Rectal smooth muscle tissue (tissue), 1 donor: ENCODE measurements around the gene RASD2.

Source experiments
- H3K27ac ChIP-seq: one replicate; pipeline ENCODE4 v1.7.0; 2013; ENCODE audit warnings: low read depth, low read length, inconsistent platforms
- H3K27me3 ChIP-seq: one replicate; pipeline ENCODE4 v1.7.0; 2013; ENCODE audit warnings: low read length; ENCODE audit not compliant: control insufficient read depth, insufficient read depth
- H3K36me3 ChIP-seq: one replicate; pipeline ENCODE4 v1.7.0; 2013; ENCODE audit warnings: low read length; ENCODE audit not compliant: control insufficient read depth, insufficient read depth
- H3K4me1 ChIP-seq: one replicate; pipeline ENCODE4 v1.7.0; 2013; ENCODE audit warnings: low read length; ENCODE audit not compliant: control insufficient read depth, insufficient read depth
- H3K4me3 ChIP-seq: one replicate; pipeline ENCODE4 v1.7.0; 2013; ENCODE audit warnings: low read length
- H3K9ac ChIP-seq: one replicate; pipeline ENCODE4 v1.7.0; 2013; ENCODE audit warnings: low read length

Gene RASD2

DNA sequence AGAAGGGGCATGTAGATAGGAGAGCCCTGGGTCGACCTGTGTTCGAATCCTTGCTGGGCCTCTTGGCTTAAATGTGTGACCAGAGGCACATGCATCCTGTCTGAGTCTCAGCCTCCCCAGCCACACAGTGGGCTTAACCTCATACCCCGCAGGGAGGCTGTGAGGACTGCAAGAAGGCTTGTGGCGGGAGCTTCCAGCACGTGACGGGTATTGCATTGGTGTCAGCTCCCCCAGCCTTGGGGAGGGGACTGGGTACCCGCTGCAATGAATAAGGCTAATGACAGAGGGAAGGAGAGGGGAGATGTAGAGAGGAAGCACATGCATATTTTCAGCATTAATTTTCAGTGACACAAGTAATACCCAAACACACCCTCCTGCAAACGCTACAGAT is 8.1 kb downstream of the RASD2 start:
- Histone ChIP-seq H3K36me3 (no peaks in the 10 kb centered on the region), H3K4me3 (no peak overlapping the region), H3K9ac (no peak overlapping the region), H3K27me3 (no peaks in the 10 kb centered on the region), H3K27ac (no peak overlapping the region), H3K4me1 (no peaks in the 10 kb centered on the region)

DNA sequence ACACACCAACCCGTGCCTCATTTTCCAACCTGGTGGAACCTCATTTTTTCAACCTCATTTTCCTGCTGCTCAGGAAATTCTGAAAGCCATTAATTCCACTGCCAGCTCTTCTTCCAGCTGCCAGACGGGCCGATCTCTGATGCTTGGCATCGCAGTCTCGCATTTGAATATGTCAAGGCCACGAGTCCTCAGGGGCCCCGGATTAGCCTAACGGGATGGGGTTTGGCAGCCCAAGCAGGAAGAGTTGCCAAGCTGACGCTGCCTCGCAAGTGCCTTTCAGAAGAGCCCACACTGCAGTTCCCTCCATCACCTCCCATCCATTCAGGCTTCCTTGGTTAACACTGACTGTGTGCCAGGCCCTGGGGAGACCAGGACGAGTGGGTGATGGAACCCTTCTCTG is 8.7 kb downstream of the RASD2 start:
- H3K27ac ChIP-seq, result no peak overlapping the region
- no peak overlapping the region for H3K4me3 ChIP-seq
- H3K36me3 ChIP-seq, result no peaks in the 10 kb centered on the region

DNA sequence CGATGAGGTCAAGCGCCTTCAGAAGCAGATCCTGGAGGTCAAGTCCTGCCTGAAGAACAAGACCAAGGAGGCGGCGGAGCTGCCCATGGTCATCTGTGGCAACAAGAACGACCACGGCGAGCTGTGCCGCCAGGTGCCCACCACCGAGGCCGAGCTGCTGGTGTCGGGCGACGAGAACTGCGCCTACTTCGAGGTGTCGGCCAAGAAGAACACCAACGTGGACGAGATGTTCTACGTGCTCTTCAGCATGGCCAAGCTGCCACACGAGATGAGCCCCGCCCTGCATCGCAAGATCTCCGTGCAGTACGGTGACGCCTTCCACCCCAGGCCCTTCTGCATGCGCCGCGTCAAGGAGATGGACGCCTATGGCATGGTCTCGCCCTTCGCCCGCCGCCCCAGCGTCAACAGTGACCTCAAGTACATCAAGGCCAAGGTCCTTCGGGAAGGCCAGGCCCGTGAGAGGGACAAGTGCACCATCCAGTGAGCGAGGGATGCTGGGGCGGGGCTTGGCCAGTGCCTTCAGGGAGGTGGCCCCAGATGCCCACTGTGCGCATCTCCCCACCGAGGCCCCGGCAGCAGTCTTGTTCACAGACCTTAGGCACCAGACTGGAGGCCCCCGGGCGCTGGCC is 11.0 kb downstream of the RASD2 start:
- no peak overlapping the region for H3K4me3 ChIP-seq
- H3K4me1 ChIP-seq, result no peaks in the 10 kb centered on the region
- H3K9ac ChIP-seq, result no peak overlapping the region
- no peaks in the 10 kb centered on the region for H3K36me3 ChIP-seq
- H3K27ac ChIP-seq, result no peak overlapping the region
- H3K27me3 ChIP-seq, result no peaks in the 10 kb centered on the region

More for the DNA sequence above, 8.7 kb downstream of the RASD2 start:
- no peak overlapping the region for H3K9ac ChIP-seq
- no peaks in the 10 kb centered on the region for H3K4me1 ChIP-seq
- H3K27me3 ChIP-seq, result no peaks in the 10 kb centered on the region

DNA sequence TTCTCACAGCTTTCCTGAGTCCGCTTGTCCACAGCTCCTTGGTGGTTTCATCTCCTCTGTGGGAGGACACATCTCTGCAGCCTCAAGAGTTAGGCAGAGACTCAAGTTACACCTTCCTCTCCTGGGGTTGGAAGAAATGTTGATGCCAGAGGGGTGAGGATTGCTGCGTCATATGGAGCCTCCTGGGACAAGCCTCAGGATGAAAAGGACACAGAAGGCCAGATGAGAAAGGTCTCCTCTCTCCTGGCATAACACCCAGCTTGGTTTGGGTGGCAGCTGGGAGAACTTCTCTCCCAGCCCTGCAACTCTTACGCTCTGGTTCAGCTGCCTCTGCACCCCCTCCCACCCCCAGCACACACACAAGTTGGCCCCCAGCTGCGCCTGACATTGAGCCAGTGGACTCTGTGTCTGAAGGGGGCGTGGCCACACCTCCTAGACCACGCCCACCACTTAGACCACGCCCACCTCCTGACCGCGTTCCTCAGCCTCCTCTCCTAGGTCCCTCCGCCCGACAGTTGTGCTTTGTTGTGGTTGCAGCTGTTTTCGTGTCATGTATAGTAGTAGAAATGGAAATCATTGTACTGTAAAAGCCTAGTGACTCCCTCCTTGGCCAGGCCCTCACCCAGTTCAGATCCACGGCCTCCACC is 11.7 kb downstream of the RASD2 start:
- H3K4me1 ChIP-seq, result no peaks in the 10 kb centered on the region
- H3K9ac ChIP-seq, result no peak overlapping the region
- H3K4me3 ChIP-seq, result no peak overlapping the region
- no peaks in the 10 kb centered on the region for H3K36me3 ChIP-seq
- H3K27me3 ChIP-seq, result no peaks in the 10 kb centered on the region
- H3K27ac ChIP-seq, result no peak overlapping the region

DNA sequence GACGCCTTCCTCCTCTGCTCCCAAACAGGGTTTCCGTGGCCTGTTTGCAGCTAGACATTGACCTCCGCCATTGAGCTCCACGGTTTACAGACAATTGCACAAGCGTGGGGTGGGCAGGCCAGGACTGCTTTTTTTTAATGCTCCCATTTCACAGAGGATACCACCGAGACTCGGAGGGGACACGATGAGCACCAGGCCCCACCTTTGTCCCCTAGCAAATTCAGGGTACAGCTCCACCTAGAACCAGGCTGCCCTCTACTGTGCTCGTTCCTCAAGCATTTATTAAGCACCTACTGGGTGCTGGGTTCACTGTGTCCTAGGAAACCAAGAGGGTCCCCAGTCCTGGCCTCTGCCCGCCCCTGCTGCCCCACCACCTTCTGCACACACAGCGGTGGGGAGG is 12.2 kb downstream of the RASD2 start:
- H3K27ac ChIP-seq, result no peak overlapping the region
- no peak overlapping the region for H3K4me3 ChIP-seq
- no peaks in the 10 kb centered on the region for H3K4me1 ChIP-seq
- no peak overlapping the region for H3K9ac ChIP-seq
- no peaks in the 10 kb centered on the region for H3K27me3 ChIP-seq
- H3K36me3 ChIP-seq, result no peaks in the 10 kb centered on the region

DNA sequence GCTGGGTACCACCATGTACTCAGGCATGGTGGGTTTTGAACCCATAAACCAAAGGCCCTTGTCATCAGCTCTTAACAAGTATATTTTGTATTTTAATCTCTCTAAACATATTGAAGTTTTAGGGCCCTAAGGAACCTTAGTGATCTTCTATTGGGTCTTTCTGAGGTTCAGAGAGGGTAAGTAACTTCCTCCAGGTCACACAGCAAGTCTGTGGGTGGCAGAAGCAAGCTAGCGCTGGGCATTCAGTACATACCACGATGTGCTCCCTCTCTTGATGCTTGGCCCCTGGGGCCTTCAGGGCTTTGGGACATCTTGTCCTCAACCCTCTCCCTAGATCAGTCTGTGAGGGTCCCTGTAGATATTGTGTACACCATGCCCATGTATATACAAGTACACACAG is 12.7 kb downstream of the RASD2 start:
- no peak overlapping the region for H3K4me3 ChIP-seq
- H3K9ac ChIP-seq, result no peak overlapping the region
- H3K27me3 ChIP-seq, result no peaks in the 10 kb centered on the region
- no peak overlapping the region for H3K27ac ChIP-seq
- no peaks in the 10 kb centered on the region for H3K36me3 ChIP-seq
- H3K4me1 ChIP-seq, result no peaks in the 10 kb centered on the region

DNA sequence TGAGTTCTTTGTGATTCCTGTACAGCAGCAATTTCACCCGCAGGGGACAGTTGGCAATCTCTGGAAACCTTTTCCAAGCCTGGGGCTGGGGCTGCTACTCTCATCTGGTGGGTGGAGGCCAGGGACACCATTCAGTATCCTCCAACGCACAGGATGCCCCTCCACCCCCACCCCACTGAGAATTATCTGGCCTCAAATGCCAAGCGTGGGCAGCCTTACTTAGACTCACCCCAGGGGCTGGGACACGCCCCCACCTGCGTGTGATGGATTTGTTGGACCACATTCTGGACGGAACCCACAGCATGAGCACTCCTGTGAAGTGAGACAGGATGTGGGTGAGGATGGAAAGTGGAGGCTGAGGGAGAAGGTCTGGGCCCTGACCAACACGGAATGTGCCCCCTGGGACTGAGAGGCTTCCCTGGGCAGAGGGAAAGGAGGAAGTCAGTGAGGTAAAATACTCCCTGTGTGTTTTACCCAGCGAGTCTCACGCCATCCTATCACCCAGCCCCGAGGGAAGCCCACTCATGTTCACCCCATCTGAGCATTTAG is 13.7 kb downstream of the RASD2 start:
- no peak overlapping the region for H3K9ac ChIP-seq
- H3K36me3 ChIP-seq, result no peaks in the 10 kb centered on the region
- H3K4me3 ChIP-seq, result no peak overlapping the region
- no peaks in the 10 kb centered on the region for H3K27me3 ChIP-seq
- no peaks in the 10 kb centered on the region for H3K4me1 ChIP-seq
- no peak overlapping the region for H3K27ac ChIP-seq

DNA sequence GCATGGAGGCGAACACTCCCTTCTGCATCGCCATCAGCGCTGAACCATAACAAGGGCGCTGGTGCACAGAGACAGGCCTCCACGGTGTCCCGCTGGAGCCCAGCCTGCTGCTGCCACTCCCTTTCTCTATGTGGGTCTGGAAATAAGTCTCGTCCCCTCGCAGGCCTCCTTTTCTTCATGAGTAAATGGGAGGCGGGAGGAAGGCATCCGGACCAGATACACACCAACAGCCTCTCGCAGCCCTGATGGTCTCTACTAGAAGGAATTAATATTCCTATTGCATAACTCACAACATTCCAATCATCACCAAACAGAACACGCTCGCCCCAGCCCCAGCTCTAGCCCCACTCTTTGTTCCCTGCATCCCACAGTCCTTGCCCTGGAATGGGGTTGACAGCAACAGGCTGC is 14.9 kb downstream of the RASD2 start:
- no peaks in the 10 kb centered on the region for H3K36me3 ChIP-seq
- H3K9ac ChIP-seq, result no peak overlapping the region
- no peak overlapping the region for H3K4me3 ChIP-seq
- H3K4me1 ChIP-seq, result no peaks in the 10 kb centered on the region
- H3K27ac ChIP-seq, result no peak overlapping the region
- H3K27me3 ChIP-seq, result no peaks in the 10 kb centered on the region

DNA sequence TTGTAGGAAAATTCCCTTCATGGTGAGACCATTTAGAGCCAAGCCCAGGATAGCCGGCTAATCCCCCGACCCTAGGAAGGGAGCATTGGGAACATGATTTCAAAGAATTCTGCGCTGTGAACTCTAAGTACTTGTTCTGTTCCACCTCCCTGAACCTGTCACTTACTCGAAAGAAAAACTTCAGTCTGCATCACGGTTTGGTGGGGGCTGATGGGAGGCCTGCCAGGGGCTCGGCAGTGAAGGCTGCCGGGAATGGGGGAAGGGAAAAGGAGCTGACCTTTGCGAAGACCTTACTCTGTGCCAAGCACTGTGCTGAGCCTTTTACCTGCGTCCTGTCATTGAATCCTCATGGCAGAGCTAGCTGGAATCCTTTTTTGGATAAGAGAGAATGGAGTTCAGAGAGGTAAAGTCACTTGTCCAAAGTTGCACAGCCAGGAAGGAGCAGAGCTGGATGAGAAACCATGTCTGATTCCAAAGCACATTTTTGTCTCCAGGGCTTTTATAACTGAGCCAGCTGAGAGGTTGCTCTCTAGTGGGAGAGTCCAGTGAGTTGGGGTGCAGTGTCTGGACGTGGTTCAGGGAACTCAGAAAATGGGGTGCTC is 15.4 kb downstream of the RASD2 start:
- Histone ChIP-seq H3K4me3 (no peak overlapping the region), H3K4me1 (no peaks in the 10 kb centered on the region), H3K27ac (no peak overlapping the region), H3K36me3 (no peaks in the 10 kb centered on the region), H3K9ac (no peak overlapping the region), H3K27me3 (no peaks in the 10 kb centered on the region)

DNA sequence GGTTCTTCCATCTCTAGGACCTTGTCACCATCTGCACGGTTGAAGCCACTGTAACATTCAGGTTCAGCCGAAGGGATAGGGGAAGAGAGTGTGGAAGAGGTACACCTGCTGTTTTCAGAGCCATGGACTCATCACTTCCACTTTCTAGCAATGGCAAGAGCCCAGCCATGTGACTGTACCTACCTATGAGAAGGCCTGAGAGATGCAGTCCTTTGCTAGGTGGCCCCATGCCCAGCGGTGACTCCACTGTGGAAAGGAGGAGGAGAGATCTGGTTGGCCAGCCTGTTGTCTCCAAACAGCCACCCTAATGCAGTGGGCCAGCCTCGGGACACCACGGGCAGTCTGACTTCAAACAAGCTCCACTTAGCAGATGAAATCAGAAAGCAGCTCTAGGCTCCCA is 16.0 kb downstream of the RASD2 start:
- H3K9ac ChIP-seq, result no peak overlapping the region
- no peaks in the 10 kb centered on the region for H3K4me1 ChIP-seq
- no peak overlapping the region for H3K27ac ChIP-seq
- H3K27me3 ChIP-seq, result no peaks in the 10 kb centered on the region
- H3K4me3 ChIP-seq, result no peak overlapping the region
- no peaks in the 10 kb centered on the region for H3K36me3 ChIP-seq

DNA sequence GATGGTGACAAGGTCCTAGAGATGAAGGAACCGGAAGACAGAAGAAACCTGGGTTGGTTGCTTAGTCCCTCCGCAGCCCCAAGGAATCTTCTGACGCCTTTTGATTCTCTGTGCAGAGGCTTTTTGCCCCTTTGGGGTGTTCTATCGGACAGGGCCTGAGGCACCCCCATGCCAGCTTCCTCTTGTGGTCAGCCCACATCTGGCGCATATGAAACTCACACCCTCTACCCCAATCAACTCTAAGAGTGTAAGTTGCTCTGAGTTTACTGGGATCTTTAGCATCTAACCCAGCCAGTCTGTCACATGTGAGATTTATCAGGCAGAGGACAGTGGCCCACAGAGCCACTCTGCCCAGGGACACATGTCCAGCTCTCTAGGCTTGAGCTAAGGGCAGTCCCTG is 17.4 kb downstream of the RASD2 start:
- Histone ChIP-seq H3K4me1 (no peaks in the 10 kb centered on the region), H3K4me3 (no peak overlapping the region), H3K36me3 (no peaks in the 10 kb centered on the region), H3K27ac (no peak overlapping the region), H3K27me3 (no peaks in the 10 kb centered on the region), H3K9ac (no peak overlapping the region)

DNA sequence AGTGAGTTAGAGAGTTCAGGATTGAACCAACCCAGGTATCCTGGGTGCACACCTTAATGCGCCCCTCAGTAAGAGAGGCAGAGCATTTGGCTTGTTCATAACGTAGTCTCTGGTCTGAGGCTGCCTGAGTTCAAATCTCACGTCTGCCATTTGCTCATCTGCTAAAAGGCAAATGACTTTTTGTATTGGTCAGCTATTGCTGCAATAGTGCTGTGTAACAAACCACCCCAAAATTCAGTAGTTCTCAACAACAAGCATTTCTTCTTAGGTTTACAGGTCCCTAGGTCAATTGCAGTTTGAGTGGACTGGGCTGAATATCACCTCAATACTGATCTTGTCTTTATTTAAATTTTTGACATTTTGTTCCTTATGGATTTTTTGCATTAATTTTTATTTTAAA is 18.1 kb downstream of the RASD2 start:
- H3K27ac ChIP-seq, result no peak overlapping the region
- no peaks in the 10 kb centered on the region for H3K27me3 ChIP-seq
- no peak overlapping the region for H3K4me3 ChIP-seq
- no peak overlapping the region for H3K9ac ChIP-seq
- no peaks in the 10 kb centered on the region for H3K4me1 ChIP-seq
- H3K36me3 ChIP-seq, result no peaks in the 10 kb centered on the region
